Vagina (tissue), 2 donors: ENCODE results near the gene XPC. TPM values are rescaled to one million over a fixed set of nuclear protein-coding genes. Genes with fewer than 3 reads are reported as not detected.

Experiments used
- DNase-seq, 2 donors: peaks; one replicate each; pipeline ENCODE4 v3.0.0-alpha.2; 2017; ENCODE audit errors: extremely low spot score in 2 of 2
- H3K27ac ChIP-seq: fragments of 200-600 bp; sonication (generic); one replicate; pipeline ENCODE4 v1.5.1; 2019
- H3K27me3 ChIP-seq: fragments of 200-600 bp; sonication (generic); one replicate; pipeline ENCODE4 v1.5.1; 2019
- H3K36me3 ChIP-seq, 2 donors: fragments of 200-600 bp; sonication (generic); one replicate each; pipeline ENCODE4 v1.5.1; 2017 to 2019
- H3K4me1 ChIP-seq: fragments of 200-600 bp; sonication (generic); one replicate; pipeline ENCODE4 v1.5.1; 2019
- H3K4me3 ChIP-seq, 2 donors: fragments of 200-600 bp; sonication (generic); 1 replicate in 1 of 2; 2 replicates in 1 of 2; pipeline ENCODE4 v1.5.1; 2016 to 2019
- H3K9me3 ChIP-seq: fragments of 200-600 bp; sonication (generic); one replicate; pipeline ENCODE4 v1.5.1; 2019
- CTCF ChIP-seq, 3 experiments: fragments of 450-650 bp in 2 of 3; fragments of 200-600 bp in 1 of 3; sonication (generic) in 1 of 3; IDR thresholded peaks; one replicate each; pipeline ENCODE4 v1.5.1; 2017 to 2019; ENCODE audit warnings: antibody characterized with exemption in 3 of 3, mild to moderate bottlenecking in 2 of 3, moderate library complexity in 2 of 3
- POLR2A ChIP-seq, 2 donors: fragments of 450-650 bp; IDR thresholded peaks; one replicate each; pipeline ENCODE4 v1.6.1; 2017; ENCODE audit warnings: antibody characterized with exemption in 2 of 2, mild to moderate bottlenecking in 2 of 2, moderate library complexity in 2 of 2
- POLR2AphosphoS5 ChIP-seq, 2 donors: sonication (generic); formaldehyde crosslinking; IDR thresholded peaks; one replicate each; pipeline ENCODE4 v1.9.0; 2017; ENCODE audit warnings: antibody characterized with exemption in 2 of 2, mild to moderate bottlenecking in 2 of 2, low read depth in 1 of 2; ENCODE audit not compliant: insufficient read depth in 1 of 2
- intact Hi-C: fragments of 100-400 bp; cut with DNase I; formaldehyde crosslinking; loops from one replicate; pipeline ENCODE4 v1.15.1; 2023
- total RNA-seq: library from RNA; depleted of rRNA; stranded (reverse); fragments of >200 nt; gene quantifications from one replicate; pipeline ENCODE4 v1.2.3, GENCODE V29; 2016

Gene XPC
- total RNA-seq, 1 donor from 2014 or later, result 33.6 TPM

- H3K9me3 ChIP-seq, result no peaks in the 10 kb centered on the region
- no peaks in the 10 kb centered on the region for H3K27me3 ChIP-seq
- no peak overlapping the region for H3K4me3 ChIP-seq
- no peaks in the 10 kb centered on the region for H3K36me3 ChIP-seq
- intact Hi-C loops, result no loop called here
- TF ChIP-seq POLR2A (IDR thresholded peaks at IDR 0.05), result no peak
- no peak for TF ChIP-seq POLR2AphosphoS5 (IDR thresholded peaks at IDR 0.05; ENCODE audit: insufficient read depth in 1 of 2, low read depth in 1 of 2)
- no peak for TF ChIP-seq CTCF (IDR thresholded peaks at IDR 0.05)
- no peak overlapping the region for H3K27ac ChIP-seq
- DNase-seq, result peak in 1 of 2 donors; percentile 56
- H3K4me1 ChIP-seq, result no peaks in the 10 kb centered on the region
Observed at GRCh38 chr3:14222900-14223594, 44.6 kb upstream of the XPC start.

GRCh38 chr3:14222457-14222856 lies 44.1 kb upstream of the XPC start:
- H3K4me1 ChIP-seq, result no peaks in the 10 kb centered on the region
- DNase-seq, result no peak
- no peak overlapping the region for H3K4me3 ChIP-seq
- no peaks in the 10 kb centered on the region for H3K9me3 ChIP-seq
- H3K36me3 ChIP-seq, result no peaks in the 10 kb centered on the region
- no peaks in the 10 kb centered on the region for H3K27me3 ChIP-seq
- TF ChIP-seq POLR2AphosphoS5 (IDR thresholded peaks at IDR 0.05; ENCODE audit: insufficient read depth in 1 of 2, low read depth in 1 of 2) (no peak), CTCF (IDR thresholded peaks at IDR 0.05) (no peak), POLR2A (IDR thresholded peaks at IDR 0.05) (no peak)
- intact Hi-C loops, result no loop called here
- no peak overlapping the region for H3K27ac ChIP-seq

GRCh38 chr3:14221902-14222301 lies 43.5 kb upstream of the XPC start:
- Histone ChIP-seq H3K27ac (no peak overlapping the region), H3K27me3 (no peaks in the 10 kb centered on the region), H3K4me1 (no peaks in the 10 kb centered on the region), H3K36me3 (no peaks in the 10 kb centered on the region), H3K9me3 (no peaks in the 10 kb centered on the region), H3K4me3 (no peak overlapping the region)
- TF ChIP-seq CTCF (IDR thresholded peaks at IDR 0.05), result no peak
- TF ChIP-seq POLR2AphosphoS5 (IDR thresholded peaks at IDR 0.05; ENCODE audit: insufficient read depth in 1 of 2, low read depth in 1 of 2), result no peak
- no peak for TF ChIP-seq POLR2A (IDR thresholded peaks at IDR 0.05)
- no peak for DNase-seq
- intact Hi-C loops, result no loop called here

- Histone ChIP-seq H3K36me3 (no peaks in the 10 kb centered on the region), H3K9me3 (no peaks in the 10 kb centered on the region), H3K27ac (no peak overlapping the region), H3K4me1 (no peaks in the 10 kb centered on the region), H3K27me3 (no peaks in the 10 kb centered on the region), H3K4me3 (no peak overlapping the region)
- TF ChIP-seq POLR2AphosphoS5 (IDR thresholded peaks at IDR 0.05; ENCODE audit: insufficient read depth in 1 of 2, low read depth in 1 of 2) (no peak), CTCF (IDR thresholded peaks at IDR 0.05) (no peak), POLR2A (IDR thresholded peaks at IDR 0.05) (no peak)
- intact Hi-C loops, result no loop called here
- no peak for DNase-seq
Observed at GRCh38 chr3:14220933-14221332, 42.5 kb upstream of the XPC start.

- Histone ChIP-seq H3K4me1 (no peaks in the 10 kb centered on the region), H3K27ac (no peak overlapping the region), H3K27me3 (no peaks in the 10 kb centered on the region), H3K4me3 (no peak overlapping the region), H3K36me3 (no peaks in the 10 kb centered on the region), H3K9me3 (no peaks in the 10 kb centered on the region)
- intact Hi-C loops, result no loop called here
- DNase-seq, result no peak
- TF ChIP-seq POLR2AphosphoS5 (IDR thresholded peaks at IDR 0.05; ENCODE audit: insufficient read depth in 1 of 2, low read depth in 1 of 2), result no peak
- TF ChIP-seq POLR2A (IDR thresholded peaks at IDR 0.05), result no peak
- no peak for TF ChIP-seq CTCF (IDR thresholded peaks at IDR 0.05)
Observed at GRCh38 chr3:14218355-14218754, 40.0 kb upstream of the XPC start.
